HepG2 (cell line): ENCODE measurements around the gene SUN5. TPM values are rescaled to one million over a fixed set of nuclear protein-coding genes. Genes with fewer than 3 reads are reported as not detected.

Experiments used
- CCDC6 ChIP-seq: sonication (generic); formaldehyde crosslinking; IDR thresholded peaks from 2 replicates; pipeline ENCODE4 v1.8.1; 2022; ENCODE audit warnings: mild to moderate bottlenecking, missing genetic modification reagents, moderate library complexity
- EED ChIP-seq: sonication (generic); formaldehyde crosslinking; IDR thresholded peaks from 2 replicates; pipeline ENCODE4 v1.5.0; 2020; ENCODE audit warnings: mild to moderate bottlenecking, missing genetic modification reagents
- FLYWCH1 ChIP-seq: sonication (generic); formaldehyde crosslinking; IDR thresholded peaks from 2 replicates; pipeline ENCODE4 v1.8.1; 2023; ENCODE audit warnings: mild to moderate bottlenecking, missing genetic modification reagents
- FOSL1 ChIP-seq: sonication (generic); formaldehyde crosslinking; IDR thresholded peaks from 2 replicates; pipeline ENCODE4 v1.9.0; 2021; ENCODE audit warnings: missing genetic modification reagents, borderline replicate concordance
- FOXA3 ChIP-seq: IDR thresholded peaks from 2 replicates; pipeline ENCODE4 v1.6.1; 2016; ENCODE audit warnings: missing genetic modification reagents, missing compliant biosample characterization
- HHEX ChIP-seq: IDR thresholded peaks from 2 replicates; pipeline ENCODE4 v1.6.1; 2016; ENCODE audit warnings: control low read depth
- IRF1 ChIP-seq: sonication (generic); formaldehyde crosslinking; IDR thresholded peaks from 2 replicates; pipeline ENCODE4 v1.4.0; 2020; ENCODE audit warnings: low read depth, mild to moderate bottlenecking, missing genetic modification reagents
- KDM1A ChIP-seq: IDR thresholded peaks from 2 replicates; pipeline ENCODE4 v1.6.1; 2016; ENCODE audit warnings: missing compliant biosample characterization
- KLF16 ChIP-seq, 2 experiments: sonication (generic) in 1 of 2; formaldehyde crosslinking in 1 of 2; IDR thresholded peaks; 2 replicates each; pipeline versions ENCODE4 v1.6.1 to v1.8.0; 2016 to 2023; ENCODE audit warnings: missing genetic modification reagents in 2 of 2, missing compliant biosample characterization in 1 of 2
- TFE3 ChIP-seq: IDR thresholded peaks from 2 replicates; pipeline ENCODE4 v1.6.1; 2016
- U2AF2 ChIP-seq: fragments of 200-400 bp; formaldehyde crosslinking; IDR thresholded peaks from 2 replicates; pipeline ENCODE4 v1.6.1; 2017; ENCODE audit warnings: low read depth, mild to moderate bottlenecking, low read length
- ZFP37 ChIP-seq: sonication (generic); formaldehyde crosslinking; IDR thresholded peaks from 2 replicates; pipeline ENCODE4 v1.4.0; 2020; ENCODE audit warnings: missing genetic modification reagents, borderline replicate concordance
- ZHX2 ChIP-seq, 2 experiments: sonication (generic) in 1 of 2; formaldehyde crosslinking in 1 of 2; IDR thresholded peaks; 2 replicates each; pipeline versions ENCODE4 v1.6.1 to v1.9.0; 2014 to 2022; ENCODE audit warnings: antibody characterized with exemption in 1 of 2, borderline replicate concordance in 1 of 2, inconsistent platforms in 1 of 2, low read depth in 1 of 2, missing genetic modification reagents in 1 of 2
- ZKSCAN1 ChIP-seq: fragments of 150-350 bp; IDR thresholded peaks from 2 replicates; pipeline ENCODE4 v1.6.1; 2014; ENCODE audit warnings: low read length
- ZNF263 ChIP-seq: sonication (generic); formaldehyde crosslinking; IDR thresholded peaks from 2 replicates; pipeline ENCODE4 v1.4.0; 2020; ENCODE audit warnings: missing genetic modification reagents
- ZNF776 ChIP-seq: sonication (generic); formaldehyde crosslinking; IDR thresholded peaks from 2 replicates; pipeline ENCODE4 v1.4.0; 2020; ENCODE audit warnings: mild to moderate bottlenecking, missing genetic modification reagents
- polyA plus RNA-seq, 8 experiments: library from polyadenylated mRNA; depleted of rRNA in 3 of 8; stranded (reverse) in 7 of 8; unstranded in 1 of 8; fragments of >200 nt; fragmentation: Illumina TruSeq in 4 of 8; extraction: Trizol in 4 of 8; gene quantifications; 2 replicates each; pipeline versions ENCODE4 v1.2.1 to v1.2.3, GENCODE V29; 2011 to 2016; ENCODE audit warnings: low read depth in 4 of 8, missing spikeins in 1 of 8, mixed read lengths in 1 of 8; ENCODE audit not compliant: insufficient read depth in 1 of 8
- total RNA-seq, 5 experiments: library from RNA; depleted of rRNA; stranded (reverse); fragments of >200 nt; fragmentation: Illumina TruSeq; extraction: Trizol; gene quantifications; 2 replicates each; pipeline ENCODE4 v1.2.3, GENCODE V29; 2016; ENCODE audit warnings: low read depth in 1 of 5
- TF ChIP-seq, protein P1 (sequence below): sonication (generic); formaldehyde crosslinking; IDR thresholded peaks from 2 replicates; pipeline ENCODE4 v1.4.0; 2020; ENCODE audit warnings: missing genetic modification reagents, borderline replicate concordance
- TF ChIP-seq, protein P2 (sequence below): sonication (generic); formaldehyde crosslinking; IDR thresholded peaks from 2 replicates; pipeline ENCODE4 v1.4.0; 2020; ENCODE audit warnings: mild to moderate bottlenecking, missing genetic modification reagents

SUN5 gene
- total and polyA plus RNA-seq, 2 of the 13 experiments (the other 11 are each of a cell fraction or from before 2014, with no cell fraction given), result not detected

DNA sequence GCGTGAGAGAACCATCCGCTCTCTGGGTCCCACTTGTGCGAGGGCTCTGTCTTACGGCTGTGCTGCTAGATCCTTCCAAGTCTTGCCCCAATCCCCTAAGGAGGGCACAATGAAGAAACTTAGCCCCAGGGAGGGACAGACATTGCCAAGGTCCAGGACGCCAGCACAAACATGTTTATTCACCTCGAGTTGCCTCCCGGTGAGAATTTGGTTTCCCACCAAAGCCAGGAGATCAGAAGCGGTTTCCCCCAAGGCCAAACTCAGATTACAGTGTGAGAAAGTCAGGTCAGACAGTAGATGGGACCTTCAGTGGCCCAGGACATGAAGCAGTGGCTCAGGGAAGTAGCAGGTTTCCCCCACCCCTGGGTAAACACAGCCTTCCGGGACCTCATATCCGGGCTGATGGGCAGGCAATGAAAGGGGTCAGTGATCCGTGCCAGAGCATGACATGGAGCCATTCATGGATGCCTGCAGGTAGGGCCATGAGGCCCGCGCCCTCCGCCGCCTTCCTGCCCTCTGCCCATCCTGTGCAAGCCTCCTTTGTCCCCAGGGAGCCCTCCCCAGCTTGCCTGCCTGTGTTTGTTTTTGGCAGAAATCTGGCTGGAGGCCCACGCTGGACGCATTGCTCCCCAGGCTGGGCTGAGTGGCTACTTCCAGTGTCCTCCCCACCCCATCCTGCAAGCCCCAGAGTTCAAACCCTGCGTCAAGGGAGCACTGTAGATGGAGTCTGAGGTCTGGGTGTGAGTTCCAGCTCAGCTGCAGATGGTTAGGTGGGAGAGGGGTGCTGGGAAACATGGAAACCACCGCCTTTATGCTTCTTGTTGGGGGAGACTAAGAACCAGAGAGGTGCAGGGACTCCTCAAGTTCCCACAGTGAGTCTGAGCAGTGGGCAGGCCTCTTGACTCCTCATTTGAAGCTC, 5.2 kb upstream of the SUN5 start (continued):
- peak; percentile 69; the same call in 1 of the 2 replicates for TF ChIP-seq ZHX2 (IDR thresholded peaks at IDR 0.05; ENCODE audit: low read depth)
- no peak; the same call in 1 of the 2 replicates for TF ChIP-seq ZHX2 (CRISPR knock-in tag; IDR thresholded peaks at IDR 0.05; ENCODE audit: borderline replicate concordance)
- no peak for TF ChIP-seq EED (CRISPR knock-in tag)
- TF ChIP-seq FOXA3 (CRISPR knock-in tag), result peak; percentile 100
- TF ChIP-seq FLYWCH1 (CRISPR knock-in tag), result peak; percentile 19; the same call in 1 of the 2 replicates
- peak; percentile 85; the same call in 1 of the 2 replicates for TF ChIP-seq ZNF776 (CRISPR knock-in tag)
- TF ChIP-seq ZKSCAN1, result no peak
- TF ChIP-seq ZFP37 (CRISPR knock-in tag), result no peak; the same call in 1 of the 2 replicates
- TF ChIP-seq KLF16 (CRISPR knock-in tag; IDR thresholded peaks at IDR 0.05), result peak; percentile 30 to 95; a peak in 2 of 4 replicates
- TF ChIP-seq, protein P1, sequence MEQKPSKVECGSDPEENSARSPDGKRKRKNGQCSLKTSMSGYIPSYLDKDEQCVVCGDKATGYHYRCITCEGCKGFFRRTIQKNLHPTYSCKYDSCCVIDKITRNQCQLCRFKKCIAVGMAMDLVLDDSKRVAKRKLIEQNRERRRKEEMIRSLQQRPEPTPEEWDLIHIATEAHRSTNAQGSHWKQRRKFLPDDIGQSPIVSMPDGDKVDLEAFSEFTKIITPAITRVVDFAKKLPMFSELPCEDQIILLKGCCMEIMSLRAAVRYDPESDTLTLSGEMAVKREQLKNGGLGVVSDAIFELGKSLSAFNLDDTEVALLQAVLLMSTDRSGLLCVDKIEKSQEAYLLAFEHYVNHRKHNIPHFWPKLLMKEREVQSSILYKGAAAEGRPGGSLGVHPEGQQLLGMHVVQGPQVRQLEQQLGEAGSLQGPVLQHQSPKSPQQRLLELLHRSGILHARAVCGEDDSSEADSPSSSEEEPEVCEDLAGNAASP (CRISPR knock-in tag), result peak; percentile 96
- peak; percentile 97 for TF ChIP-seq CCDC6 (CRISPR knock-in tag)
- peak; percentile 95 for TF ChIP-seq IRF1 (CRISPR knock-in tag)
- TF ChIP-seq, protein P2, sequence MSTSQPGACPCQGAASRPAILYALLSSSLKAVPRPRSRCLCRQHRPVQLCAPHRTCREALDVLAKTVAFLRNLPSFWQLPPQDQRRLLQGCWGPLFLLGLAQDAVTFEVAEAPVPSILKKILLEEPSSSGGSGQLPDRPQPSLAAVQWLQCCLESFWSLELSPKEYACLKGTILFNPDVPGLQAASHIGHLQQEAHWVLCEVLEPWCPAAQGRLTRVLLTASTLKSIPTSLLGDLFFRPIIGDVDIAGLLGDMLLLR (CRISPR knock-in tag), result peak; percentile 50; the same call in 1 of the 2 replicates
- no peak for TF ChIP-seq U2AF2
- peak; percentile 96 for TF ChIP-seq TFE3 (CRISPR knock-in tag)
- TF ChIP-seq HHEX, result peak; percentile 46; the same call in 1 of the 2 replicates
- peak; percentile 6; the same call in 1 of the 2 replicates for TF ChIP-seq FOSL1
- TF ChIP-seq KDM1A (CRISPR knock-in tag), result peak; percentile 97
- TF ChIP-seq ZNF263, result peak; percentile 95
